Measurements from ENCODE around the gene PSMA7.
"Not testable (repeated sequence)": the region's sequence is repeated elsewhere in the genome, so short reads cannot be mapped to it uniquely, and the experiment has no call there.

The PSMA7 gene

DNA sequence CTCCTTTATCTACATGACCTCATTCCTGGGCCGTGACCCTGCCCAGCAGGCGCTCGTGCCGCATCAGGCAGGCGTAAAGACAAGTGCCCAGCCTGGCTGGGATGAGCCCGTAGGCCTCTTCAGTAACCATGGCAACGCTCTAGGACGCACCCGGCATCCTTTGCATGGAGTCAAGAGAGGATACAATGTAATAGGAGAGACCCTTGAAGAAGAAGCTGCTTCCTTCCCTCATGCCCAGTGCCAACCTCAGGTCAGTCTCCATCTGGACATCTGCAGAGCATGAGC is 25.9 kb downstream of the PSMA7 start:
- no peak for DNase-seq

DNA sequence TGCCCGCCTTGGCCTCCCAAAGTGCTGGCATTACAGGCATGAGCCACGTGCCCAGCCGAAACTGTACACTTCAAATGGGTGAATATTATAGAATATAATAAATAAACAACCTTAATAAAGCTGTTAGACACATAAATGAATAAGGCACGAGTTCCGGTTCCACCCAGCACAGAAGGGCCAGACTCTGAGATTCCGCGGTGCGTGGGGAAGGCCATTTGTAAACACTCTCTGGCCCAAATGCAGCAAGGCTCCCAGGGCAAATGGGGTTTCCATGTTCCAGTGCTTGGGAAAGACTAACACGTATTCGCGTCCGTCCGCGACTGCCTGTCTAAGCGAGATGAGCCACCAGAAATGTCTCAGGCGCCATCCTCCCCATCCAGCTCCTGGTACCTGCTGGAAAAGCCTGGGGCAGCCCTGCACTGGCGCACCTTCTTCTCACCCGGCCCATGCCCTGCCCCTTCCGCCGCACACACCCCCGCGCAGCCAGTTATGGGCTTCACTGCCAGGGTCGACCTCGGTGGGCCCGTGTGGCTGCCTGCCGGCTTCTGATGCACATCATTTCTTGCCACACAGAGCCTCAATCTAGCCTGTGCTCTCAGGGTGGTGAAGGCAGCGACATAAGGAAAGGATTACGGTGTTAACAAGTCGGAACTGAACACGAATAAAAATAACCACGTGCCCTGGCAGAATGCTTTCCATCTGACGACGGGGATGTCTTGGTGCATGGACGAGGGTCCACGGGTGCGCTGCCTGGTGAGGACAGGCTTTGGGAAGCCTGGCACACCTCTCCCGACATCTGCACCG is 26.4 kb downstream of the PSMA7 start:
- DNase-seq = no peak

DNA sequence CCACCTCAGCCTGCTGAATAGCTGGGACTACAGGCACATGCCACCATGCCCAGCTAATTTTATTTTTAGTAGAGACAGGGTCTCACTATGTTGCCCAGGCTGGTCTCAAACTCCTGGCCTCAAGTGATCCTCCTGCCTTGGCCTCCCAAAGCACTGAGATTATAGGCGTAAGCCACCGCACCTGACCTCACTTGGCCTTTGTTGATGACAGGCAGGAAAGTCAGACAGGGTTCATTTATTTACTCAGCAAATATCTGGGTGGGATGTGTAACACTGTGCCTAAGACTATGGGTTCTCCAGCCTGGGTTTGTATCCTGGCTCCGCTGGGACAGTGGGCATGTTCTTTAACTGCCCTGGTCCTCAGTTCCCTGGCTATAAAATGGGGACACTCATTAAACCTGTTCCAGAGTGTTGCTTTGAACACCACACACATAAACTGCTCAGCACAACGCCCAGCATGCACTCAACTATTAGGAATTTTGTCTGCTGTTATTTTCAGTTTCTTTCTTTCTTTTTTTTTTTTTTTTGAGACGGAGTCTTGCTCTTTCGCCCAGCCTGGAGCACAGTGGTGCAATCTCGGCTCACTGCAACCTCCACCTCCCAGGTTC is 27.3 kb downstream of the PSMA7 start:
- not testable (repeated sequence) for DNase-seq

DNA sequence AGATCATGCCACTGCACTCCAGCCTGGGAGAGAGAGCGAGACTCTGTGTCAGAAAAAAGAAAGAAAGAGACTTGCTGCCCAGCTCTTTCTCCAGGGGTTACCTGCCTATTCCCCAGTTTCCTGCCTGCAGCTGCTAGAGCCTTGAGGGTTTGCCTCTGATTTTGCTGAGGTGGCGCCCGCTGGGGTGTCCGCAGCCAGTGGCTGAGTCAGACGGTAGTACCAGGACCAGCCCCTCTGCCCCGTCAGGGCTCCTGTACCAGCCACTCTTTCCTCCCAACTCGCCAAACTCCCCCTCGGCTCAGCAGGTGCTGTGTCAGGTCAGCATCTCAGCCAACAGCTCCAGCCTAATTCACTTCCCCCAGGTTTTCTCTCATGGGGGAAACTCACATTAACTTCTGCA is 28.3 kb downstream of the PSMA7 start:
- no peak for DNase-seq

DNA sequence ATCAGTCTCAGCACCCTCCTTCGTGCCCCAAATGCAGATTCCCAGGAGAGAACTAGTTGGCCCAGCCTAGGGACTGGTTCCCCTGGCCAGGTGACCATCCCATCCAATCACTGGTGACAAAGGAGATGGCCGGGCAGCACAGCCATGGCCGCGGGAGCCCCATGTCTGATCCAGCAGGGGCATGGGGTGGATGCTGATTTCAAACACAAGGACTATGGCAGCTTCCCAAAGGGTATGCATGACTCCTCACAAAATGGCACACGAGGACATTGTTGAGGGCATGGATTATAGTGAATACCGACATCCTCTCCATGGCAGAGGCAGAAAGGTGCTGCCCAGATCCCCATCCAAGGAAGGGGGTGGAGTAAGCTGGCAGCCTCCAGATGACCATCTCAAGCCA is 30.8 kb downstream of the PSMA7 start:
- no peak for DNase-seq

DNA sequence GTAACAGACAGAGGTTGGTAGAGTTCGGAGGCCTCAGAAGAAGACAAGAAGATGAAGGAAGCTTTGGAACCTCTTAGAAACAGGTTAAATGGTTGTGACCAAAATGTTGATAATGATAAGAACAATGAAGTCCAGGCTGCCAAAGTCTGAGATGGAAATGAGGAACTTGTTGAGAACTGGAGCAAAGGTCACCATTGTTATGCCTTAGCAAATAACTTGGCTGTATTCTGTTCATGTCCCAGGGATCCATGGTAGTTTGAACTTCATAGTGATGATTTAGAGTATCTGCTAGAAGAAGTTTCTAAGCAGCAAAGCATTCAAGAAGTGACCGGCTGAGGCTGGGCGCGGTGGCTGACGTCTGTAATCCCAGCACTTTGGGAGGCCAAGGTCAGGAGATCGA is 32.0 kb downstream of the PSMA7 start:
- DNase-seq = no peak

DNA sequence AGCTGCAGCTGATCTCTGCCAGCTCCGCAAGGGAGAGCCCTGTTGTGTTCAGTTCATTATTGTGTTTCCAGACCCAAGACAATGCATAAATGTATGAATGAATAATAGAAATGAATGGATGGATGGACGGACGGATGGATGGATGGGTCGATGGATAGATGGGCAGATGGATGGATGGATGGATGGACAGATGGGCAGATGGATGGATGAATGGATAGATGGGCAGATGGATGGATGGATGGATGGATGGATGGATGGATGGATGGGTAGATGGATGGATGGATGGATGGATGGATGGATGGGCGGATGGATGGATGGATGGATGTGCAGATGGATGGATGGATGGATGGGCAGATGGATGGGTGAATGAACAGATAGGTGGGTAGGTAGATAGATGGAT is 37.6 kb downstream of the PSMA7 start:
- DNase-seq = no peak

DNA sequence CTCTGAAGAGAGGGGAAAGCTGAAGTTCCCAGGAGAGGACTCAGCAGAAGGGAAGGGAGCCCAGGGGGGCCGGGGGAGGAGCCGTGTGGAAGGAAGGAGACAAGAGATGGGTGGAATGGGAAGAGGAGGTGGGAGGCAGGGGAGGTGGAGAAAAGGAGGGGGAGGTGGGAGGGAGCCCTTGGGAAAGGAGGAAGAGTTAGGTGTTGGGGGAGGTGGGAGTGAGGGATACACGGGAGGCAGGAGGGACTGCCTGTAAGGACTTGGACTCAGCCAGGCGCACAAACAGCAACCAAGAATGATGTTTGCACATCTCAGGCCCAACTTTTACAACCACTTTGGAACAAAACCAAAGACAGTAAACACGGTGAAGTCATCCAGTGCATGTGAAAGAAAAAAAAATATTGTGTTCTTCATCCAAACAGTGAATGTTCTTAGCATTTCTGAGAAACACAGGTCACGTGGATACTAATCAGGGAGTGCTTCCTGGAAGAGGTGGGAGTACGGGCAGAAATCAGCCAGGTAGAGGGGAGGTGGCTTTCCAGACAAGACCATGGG is 38.3 kb downstream of the PSMA7 start:
- no peak for DNase-seq

DNA sequence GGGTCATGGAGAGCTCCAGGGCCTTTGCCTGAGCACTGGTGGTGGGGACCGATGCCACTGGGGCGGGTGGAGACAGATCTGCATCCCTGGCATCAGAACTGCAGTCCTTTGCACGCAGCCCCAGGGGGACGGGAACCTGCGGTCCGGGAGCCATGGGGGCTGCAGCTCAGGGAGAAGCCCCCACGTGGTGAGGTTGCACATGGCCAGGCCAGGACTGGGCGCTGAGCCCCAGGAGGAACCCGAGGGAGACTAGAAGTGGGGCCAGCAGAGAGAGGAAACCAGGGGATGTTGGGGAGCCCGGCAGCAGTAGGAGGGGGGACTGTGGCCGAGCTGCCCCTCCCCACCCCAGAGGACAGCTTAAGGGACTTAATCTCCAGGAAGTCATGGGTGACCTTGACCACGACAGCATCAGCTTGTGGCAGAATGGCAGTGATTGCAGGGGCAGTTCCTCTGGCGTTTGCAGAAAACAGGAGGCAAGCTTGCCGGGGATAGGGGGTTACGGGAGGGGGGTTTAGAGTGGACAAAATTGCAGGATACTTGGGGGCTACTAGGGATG is 38.9 kb downstream of the PSMA7 start:
- no peak for DNase-seq

DNA sequence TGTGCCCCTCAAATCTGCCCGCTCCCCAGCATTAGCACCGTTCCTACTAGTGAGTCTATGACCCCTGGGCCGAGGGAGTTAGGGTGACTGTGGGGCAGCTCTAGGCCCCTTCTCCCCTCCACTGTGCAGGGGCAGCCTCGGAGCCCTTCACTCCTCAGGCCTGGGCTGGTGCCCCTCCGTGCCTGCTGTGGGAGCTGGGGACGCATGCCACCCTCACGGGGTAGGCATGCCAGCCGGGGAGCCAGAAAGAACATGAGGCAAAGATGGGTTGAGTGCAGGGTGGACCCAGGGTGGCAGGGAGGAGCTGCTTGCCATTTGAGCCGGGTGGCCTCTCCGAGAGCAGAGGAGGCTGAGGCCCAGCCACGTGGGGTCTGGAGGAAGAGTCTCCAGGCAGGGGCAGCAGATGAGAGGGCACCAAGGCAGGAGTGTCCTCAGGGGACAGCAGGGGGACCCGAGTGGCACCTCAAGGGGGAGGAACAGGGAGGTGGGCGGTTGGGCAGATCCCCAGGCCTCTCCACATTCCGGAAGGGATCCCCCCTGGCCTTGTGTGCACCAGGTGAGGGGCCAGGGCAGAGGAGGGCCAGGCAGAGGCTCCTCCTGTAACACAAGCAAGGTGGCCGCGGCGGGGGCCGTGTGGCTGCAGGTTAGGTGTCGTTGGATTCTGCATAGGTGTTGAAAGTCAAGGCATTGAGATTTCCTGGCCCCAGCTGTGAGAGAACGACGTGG is 39.5 kb downstream of the PSMA7 start:
- no peak for DNase-seq

DNA sequence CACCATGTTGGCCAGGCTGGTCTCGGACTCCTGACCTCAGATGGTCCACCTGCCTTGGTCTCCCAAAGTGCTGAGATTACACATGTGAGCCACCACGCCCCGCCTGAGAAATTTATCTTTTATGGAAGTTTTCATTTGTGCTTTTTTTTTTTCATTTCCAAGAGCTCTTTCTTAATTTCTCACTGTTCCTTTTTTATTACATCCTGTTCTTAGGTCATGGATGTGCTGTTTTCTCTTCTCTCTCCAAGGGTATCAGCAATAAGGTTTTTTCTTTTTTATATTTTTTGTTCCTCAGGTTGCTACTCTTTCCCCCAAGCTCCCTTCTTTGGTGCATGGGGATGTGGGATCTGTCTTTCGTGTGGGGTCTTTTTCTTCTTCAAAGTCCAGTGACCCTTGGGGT is 42.1 kb downstream of the PSMA7 start:
- DNase-seq = no peak

DNA sequence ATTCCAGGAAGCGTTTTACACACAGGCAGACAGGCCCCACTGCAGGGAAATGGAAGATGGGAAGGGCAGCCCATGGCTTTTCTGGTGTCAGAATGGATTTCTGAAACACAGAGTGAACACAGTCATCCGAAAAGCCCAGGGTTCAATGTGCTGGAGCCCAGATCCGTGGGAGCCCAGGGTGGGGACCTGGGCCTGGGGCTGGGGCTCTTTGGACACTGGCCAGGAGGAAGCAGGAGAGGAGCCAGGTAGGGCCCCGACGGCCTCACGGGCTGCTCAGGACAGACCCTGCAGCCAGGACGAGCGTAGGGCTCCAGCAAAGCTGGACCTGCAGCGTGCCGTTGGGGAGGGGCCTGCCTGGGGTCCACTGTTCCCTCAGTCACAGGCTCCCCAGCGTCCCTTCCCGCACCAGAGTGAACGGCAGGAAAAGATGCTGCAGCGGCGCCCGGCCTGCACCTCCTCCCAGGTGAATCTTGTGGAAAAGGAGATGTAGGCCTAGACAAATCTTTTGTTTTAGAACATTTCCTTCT is 45.2 kb downstream of the PSMA7 start:
- DNase-seq = no peak

DNA sequence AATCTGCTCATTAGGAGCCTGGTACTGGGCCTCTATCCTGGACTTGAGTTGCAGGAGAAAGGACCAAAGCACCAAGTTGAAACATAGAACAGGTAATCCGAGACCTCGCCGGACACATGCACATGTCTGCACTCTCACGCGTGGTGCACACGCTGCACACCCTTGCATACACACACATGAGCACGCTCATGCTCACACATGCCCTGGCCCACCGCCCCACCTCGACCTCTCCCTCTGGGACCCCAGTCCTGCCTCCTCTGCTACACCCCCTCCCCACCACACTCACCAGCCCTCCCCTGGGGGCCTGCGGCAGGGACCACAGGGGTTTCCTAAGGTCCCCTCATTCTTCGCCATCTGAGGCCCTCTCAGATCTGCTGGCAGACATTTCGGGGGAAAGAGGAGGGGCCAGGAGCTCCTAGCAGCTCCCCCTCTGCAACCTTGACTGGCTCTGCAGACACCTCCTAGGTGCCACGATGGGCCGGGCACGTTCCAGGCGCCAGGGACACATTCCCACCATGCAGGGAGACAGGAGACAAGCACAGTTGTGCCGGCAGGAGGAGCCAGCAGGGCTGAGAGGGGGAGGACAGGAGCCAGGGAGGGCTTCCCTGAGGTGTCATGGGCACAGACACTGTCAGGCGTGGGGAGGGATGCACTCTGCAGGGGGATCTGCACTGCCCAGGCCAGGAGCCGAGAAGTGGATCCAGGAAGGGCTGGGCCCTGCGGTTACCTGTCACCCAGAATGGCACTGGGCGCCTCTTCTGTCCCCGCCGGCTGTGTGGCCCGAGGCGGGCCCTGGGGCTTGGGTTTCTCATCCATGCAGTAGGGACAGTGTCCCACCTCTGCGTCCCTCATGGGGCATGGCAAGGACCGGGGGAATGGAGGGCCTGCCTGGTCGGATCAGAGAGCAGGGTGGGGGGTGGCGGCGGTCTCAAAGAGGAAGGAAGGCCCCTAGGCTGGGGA is 46.5 kb downstream of the PSMA7 start:
- no peak for DNase-seq

DNA sequence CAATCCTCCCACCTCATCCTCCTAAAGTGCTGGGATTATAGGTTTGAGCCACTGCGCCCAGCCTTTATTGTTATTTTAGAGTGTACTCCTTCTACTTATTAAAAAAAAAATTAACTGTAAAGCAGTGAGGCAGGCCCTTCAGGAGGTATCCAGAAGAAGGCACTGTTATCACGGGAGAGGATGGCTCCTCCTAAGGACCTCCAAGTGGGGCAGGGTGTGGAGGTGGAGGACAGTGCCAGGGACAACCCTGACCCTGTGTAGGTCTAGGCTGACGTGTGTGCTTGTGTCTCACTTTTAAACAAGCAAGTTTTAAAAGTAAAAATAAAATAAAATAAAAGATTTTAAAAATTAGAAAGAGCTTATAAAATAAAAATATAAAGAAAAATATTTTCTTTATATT is 53.8 kb downstream of the PSMA7 start:
- no peak for DNase-seq

DNA sequence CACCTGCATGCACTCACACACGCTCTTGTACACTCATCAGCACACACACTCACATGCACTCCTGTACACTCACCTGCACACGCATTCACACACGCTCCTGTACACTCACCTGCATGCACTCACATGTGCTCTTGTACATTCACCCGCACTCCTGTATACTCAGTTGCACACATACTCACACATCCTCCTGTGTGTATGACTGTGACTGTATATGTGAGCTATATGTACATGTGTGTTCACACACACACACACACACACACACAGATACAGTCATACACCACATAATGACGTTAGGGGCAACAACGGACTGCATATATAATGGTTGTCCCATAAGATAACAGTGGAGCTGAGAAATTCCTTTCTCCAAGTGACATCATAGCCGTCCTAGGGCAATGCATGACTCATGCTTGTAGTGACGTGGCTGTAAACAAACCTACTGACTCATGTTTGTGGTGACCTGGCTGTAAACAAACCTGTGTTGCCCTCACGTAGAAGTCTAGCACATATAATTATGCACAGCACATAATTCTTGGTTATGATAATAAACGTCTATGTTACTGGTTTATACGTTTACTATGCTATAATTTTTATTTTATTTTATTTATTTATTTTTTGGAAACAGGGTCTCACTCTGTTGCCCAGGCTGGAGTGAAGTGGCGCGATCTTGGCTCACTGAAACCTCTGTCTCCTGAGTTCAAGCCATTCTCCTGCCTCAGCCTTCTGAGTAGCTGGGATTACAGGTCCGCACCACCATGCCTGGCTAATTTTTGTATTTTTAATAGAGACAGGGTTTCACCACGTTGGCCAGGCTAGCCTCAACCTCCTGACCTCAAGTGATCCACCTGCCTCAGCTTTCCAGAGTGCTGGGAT is 54.7 kb downstream of the PSMA7 start:
- DNase-seq = no peak

DNA sequence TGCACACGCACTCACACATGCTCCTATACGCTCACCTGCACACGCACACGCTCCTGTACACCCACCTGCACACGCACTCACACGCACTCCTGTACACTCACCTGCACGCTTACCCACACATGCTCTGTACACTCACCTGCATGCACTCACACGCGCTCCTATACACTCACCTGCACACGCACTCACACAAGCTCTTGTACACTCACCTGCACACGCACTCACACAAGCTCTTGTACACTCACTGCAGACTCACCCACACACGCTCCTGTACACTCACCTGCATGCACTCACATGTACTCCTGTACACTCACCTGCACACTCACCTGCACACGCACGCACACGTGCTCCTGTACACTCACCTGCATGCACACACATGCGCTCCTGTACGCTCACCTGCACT is 55.6 kb downstream of the PSMA7 start:
- no peak for DNase-seq

DNA sequence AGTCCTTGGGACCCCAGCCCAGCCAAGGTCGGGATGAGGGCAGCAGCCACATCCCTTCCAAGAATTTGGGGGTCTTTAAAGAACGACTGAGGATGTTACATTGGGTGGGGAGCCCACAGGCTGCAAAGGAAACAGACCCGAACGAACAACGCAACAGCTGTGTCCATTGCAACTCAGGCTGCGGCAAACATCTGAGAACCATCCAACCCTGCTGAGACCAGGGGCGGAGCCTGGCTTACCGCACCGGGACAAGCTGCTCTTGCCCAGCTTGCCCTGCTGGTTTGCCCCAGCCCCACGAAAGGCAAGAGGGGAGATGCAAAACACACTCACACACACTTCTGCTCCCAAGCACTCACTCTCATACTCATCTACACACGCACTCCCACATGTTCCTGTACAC is 56.0 kb downstream of the PSMA7 start:
- no peak for DNase-seq
